Liver (tissue), 9 donors: Measurements from ENCODE around the gene ATP10D. TPM values are rescaled to one million over a fixed set of nuclear protein-coding genes. Genes with fewer than 3 reads are reported as not detected.

Source experiments
- DNase-seq: peaks from one replicate; pipeline ENCODE4 v3.0.0-alpha.2; 2017; ENCODE audit warnings: low spot score
- H3K27ac ChIP-seq, 2 donors: one replicate each; pipeline ENCODE4 v1.7.0; 2013; ENCODE audit warnings: inconsistent platforms in 2 of 2, low read length in 2 of 2, control low read depth in 1 of 2, low read depth in 1 of 2, mild to moderate bottlenecking in 1 of 2
- H3K27me3 ChIP-seq, 4 donors: one replicate each; pipeline versions ENCODE4 v1.6.1 to v1.7.0; 2013; ENCODE audit warnings: low read length in 3 of 4, inconsistent platforms in 1 of 4, mild to moderate bottlenecking in 1 of 4, moderate library complexity in 1 of 4; ENCODE audit not compliant: control insufficient read depth in 4 of 4, insufficient read depth in 4 of 4
- H3K36me3 ChIP-seq, 4 donors: one replicate each; pipeline versions ENCODE4 v1.6.1 to v1.7.0; 2013; ENCODE audit warnings: low read length in 3 of 4, mild to moderate bottlenecking in 3 of 4, low read depth in 1 of 4, moderate library complexity in 1 of 4; ENCODE audit not compliant: control insufficient read depth in 4 of 4, insufficient read depth in 3 of 4
- H3K4me1 ChIP-seq, 4 donors: one replicate each; pipeline versions ENCODE4 v1.6.1 to v1.7.0; 2013; ENCODE audit warnings: low read length in 3 of 4, mild to moderate bottlenecking in 3 of 4, moderate library complexity in 1 of 4; ENCODE audit not compliant: control insufficient read depth in 4 of 4, insufficient read depth in 4 of 4
- H3K4me3 ChIP-seq, 3 donors: one replicate each; pipeline versions ENCODE4 v1.6.1 to v1.7.0; 2013; ENCODE audit warnings: low read length in 3 of 3, control low read depth in 1 of 3, low read depth in 1 of 3, mild to moderate bottlenecking in 1 of 3
- H3K9ac ChIP-seq, 2 donors: one replicate each; pipeline ENCODE4 v1.7.0; 2013; ENCODE audit warnings: low read length in 2 of 2, mild to moderate bottlenecking in 2 of 2, moderate library complexity in 2 of 2, control low read depth in 1 of 2, low read depth in 1 of 2
- H3K9me3 ChIP-seq, 4 donors: one replicate each; pipeline versions ENCODE4 v1.6.1 to v1.7.0; 2013; ENCODE audit warnings: low read length in 3 of 4; ENCODE audit not compliant: control insufficient read depth in 4 of 4
- EGR1 ChIP-seq, 2 donors: IDR thresholded peaks; 2 replicates each; pipeline ENCODE4 v1.6.1; 2016 to 2018; ENCODE audit warnings: antibody characterized with exemption in 2 of 2, low read depth in 2 of 2
- FOXA1 ChIP-seq: IDR thresholded peaks from 2 replicates; pipeline ENCODE4 v1.6.1; 2016; ENCODE audit warnings: antibody characterized with exemption
- FOXA2 ChIP-seq: IDR thresholded peaks from 2 replicates; pipeline ENCODE4 v1.6.1; 2016; ENCODE audit warnings: antibody characterized with exemption
- GABPA ChIP-seq, 2 donors: IDR thresholded peaks in 1 of 2; conservative IDR thresholded peaks in 1 of 2; 2 replicates each; pipeline ENCODE4 v1.6.1; 2016; ENCODE audit warnings: antibody characterized with exemption in 2 of 2, mild to moderate bottlenecking in 1 of 2, moderate library complexity in 1 of 2
- HNF4A ChIP-seq, 2 donors: conservative IDR thresholded peaks; 2 replicates each; pipeline ENCODE4 v1.6.1; 2016; ENCODE audit warnings: antibody characterized with exemption in 2 of 2, mild to moderate bottlenecking in 2 of 2
- HNF4G ChIP-seq: IDR thresholded peaks from 2 replicates; pipeline ENCODE4 v1.6.1; 2016; ENCODE audit warnings: antibody characterized with exemption
- JUND ChIP-seq, 2 donors: IDR thresholded peaks; 2 replicates each; pipeline ENCODE4 v1.6.1; 2016; ENCODE audit warnings: antibody characterized with exemption in 2 of 2
- NR2F2 ChIP-seq: IDR thresholded peaks from 2 replicates; pipeline ENCODE4 v1.6.1; 2016; ENCODE audit warnings: antibody characterized with exemption
- RAD21 ChIP-seq, 2 donors: IDR thresholded peaks; 2 replicates each; pipeline ENCODE4 v1.6.1; 2016; ENCODE audit warnings: antibody characterized with exemption in 2 of 2, mild to moderate bottlenecking in 2 of 2
- RXRA ChIP-seq, 2 donors: IDR thresholded peaks; 2 replicates each; pipeline ENCODE4 v1.6.1; 2017 to 2018; ENCODE audit warnings: antibody characterized with exemption in 2 of 2, mild to moderate bottlenecking in 1 of 2
- SP1 ChIP-seq: IDR thresholded peaks from 2 replicates; pipeline ENCODE4 v1.6.1; 2018; ENCODE audit warnings: antibody characterized with exemption, mild to moderate bottlenecking
- TAF1 ChIP-seq: conservative IDR thresholded peaks from 2 replicates; pipeline ENCODE4 v1.6.1; 2016; ENCODE audit warnings: antibody characterized with exemption, mild to moderate bottlenecking
- YY1 ChIP-seq: IDR thresholded peaks from 2 replicates; pipeline ENCODE4 v1.6.1; 2016; ENCODE audit warnings: antibody characterized with exemption, mild to moderate bottlenecking
- WGBS: extraction: QIAGEN DNeasy Blood & Tissue Kit; methylation state at CpG from one replicate; pipeline ENCODE4 v1.1.7; 2013; 5-methylcytosine and 5-hydroxymethylcytosine counted together
- polyA plus RNA-seq, 2 donors: library from polyadenylated mRNA; stranded (reverse) in 1 of 2; unstranded in 1 of 2; fragments of 200-250 nt in 1 of 2; fragments of >200 nt in 1 of 2; fragmentation: Nextera tagmentation in 1 of 2; extraction: Ambion mirVana in 1 of 2; gene quantifications; one replicate each; pipeline versions ENCODE4 v1.2.1 to v1.2.3, GENCODE V29; 2013 to 2015
- total RNA-seq, 2 donors: library from RNA; depleted of rRNA; stranded (reverse); fragments of >200 nt; gene quantifications; one replicate each; pipeline ENCODE4 v1.2.3, GENCODE V29; 2014
- TF ChIP-seq, protein P1 (sequence below): IDR thresholded peaks from 2 replicates; pipeline ENCODE4 v1.6.1; 2016; ENCODE audit warnings: antibody characterized with exemption, mild to moderate bottlenecking
- TF ChIP-seq, protein P2 (sequence below): IDR thresholded peaks from 2 replicates; pipeline ENCODE4 v1.6.1; 2016; ENCODE audit warnings: antibody characterized with exemption
- TF ChIP-seq, protein P3 (sequence below): IDR thresholded peaks from 2 replicates; pipeline ENCODE4 v1.6.1; 2016; ENCODE audit warnings: antibody characterized with exemption
- TF ChIP-seq, protein P4 (sequence below): IDR thresholded peaks from 2 replicates; pipeline ENCODE4 v1.6.1; 2016; ENCODE audit warnings: antibody characterized with exemption
- TF ChIP-seq, protein P5 (sequence below): fragments of 150-350 bp; IDR thresholded peaks from 2 replicates; pipeline ENCODE4 v1.5.1; 2017; ENCODE audit warnings: improper control_type of control experiment, low read depth, low read length; ENCODE audit not compliant: missing input control
- donor health status: healthy.
- donor health status: healthy.
- donor health status: healthy.
- donor health status: healthy.
- donor health status: healthy.

Gene ATP10D
- total and polyA plus RNA-seq, 4 donors, result 4.3 to 13.6 (median 7.4) TPM

DNA sequence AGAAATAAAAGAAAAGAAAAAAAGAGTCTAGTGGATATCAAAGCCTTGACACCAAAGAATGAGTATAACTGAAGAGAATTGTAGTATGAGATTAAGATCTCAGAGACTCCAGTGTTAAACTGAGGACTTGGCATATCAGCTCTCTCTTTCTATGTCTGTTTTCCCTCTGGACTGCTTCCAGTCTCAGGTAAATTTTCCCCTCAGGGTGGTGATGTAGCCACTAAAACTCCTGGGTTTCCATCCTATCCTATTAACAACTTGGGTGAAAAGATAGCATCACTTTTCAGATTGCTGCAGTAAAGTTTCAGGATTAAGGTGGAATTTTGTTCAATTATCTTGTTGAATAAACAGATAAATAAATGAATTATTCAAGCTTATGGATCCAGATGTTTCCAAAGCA, 85.7 kb downstream of the ATP10D start:
- TF ChIP-seq FOXA2 (no peak), YY1 (no peak), RAD21 (IDR thresholded peaks at IDR 0.05) (no peak), SP1 (no peak), GABPA (IDR thresholded peaks at IDR 0.05 in 1 of 2, conservative IDR thresholded peaks at IDR 0.05 in 1 of 2) (no peak)
- TF ChIP-seq, protein P1, sequence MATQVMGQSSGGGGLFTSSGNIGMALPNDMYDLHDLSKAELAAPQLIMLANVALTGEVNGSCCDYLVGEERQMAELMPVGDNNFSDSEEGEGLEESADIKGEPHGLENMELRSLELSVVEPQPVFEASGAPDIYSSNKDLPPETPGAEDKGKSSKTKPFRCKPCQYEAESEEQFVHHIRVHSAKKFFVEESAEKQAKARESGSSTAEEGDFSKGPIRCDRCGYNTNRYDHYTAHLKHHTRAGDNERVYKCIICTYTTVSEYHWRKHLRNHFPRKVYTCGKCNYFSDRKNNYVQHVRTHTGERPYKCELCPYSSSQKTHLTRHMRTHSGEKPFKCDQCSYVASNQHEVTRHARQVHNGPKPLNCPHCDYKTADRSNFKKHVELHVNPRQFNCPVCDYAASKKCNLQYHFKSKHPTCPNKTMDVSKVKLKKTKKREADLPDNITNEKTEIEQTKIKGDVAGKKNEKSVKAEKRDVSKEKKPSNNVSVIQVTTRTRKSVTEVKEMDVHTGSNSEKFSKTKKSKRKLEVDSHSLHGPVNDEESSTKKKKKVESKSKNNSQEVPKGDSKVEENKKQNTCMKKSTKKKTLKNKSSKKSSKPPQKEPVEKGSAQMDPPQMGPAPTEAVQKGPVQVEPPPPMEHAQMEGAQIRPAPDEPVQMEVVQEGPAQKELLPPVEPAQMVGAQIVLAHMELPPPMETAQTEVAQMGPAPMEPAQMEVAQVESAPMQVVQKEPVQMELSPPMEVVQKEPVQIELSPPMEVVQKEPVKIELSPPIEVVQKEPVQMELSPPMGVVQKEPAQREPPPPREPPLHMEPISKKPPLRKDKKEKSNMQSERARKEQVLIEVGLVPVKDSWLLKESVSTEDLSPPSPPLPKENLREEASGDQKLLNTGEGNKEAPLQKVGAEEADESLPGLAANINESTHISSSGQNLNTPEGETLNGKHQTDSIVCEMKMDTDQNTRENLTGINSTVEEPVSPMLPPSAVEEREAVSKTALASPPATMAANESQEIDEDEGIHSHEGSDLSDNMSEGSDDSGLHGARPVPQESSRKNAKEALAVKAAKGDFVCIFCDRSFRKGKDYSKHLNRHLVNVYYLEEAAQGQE, result no peak
- TF ChIP-seq, protein P2, sequence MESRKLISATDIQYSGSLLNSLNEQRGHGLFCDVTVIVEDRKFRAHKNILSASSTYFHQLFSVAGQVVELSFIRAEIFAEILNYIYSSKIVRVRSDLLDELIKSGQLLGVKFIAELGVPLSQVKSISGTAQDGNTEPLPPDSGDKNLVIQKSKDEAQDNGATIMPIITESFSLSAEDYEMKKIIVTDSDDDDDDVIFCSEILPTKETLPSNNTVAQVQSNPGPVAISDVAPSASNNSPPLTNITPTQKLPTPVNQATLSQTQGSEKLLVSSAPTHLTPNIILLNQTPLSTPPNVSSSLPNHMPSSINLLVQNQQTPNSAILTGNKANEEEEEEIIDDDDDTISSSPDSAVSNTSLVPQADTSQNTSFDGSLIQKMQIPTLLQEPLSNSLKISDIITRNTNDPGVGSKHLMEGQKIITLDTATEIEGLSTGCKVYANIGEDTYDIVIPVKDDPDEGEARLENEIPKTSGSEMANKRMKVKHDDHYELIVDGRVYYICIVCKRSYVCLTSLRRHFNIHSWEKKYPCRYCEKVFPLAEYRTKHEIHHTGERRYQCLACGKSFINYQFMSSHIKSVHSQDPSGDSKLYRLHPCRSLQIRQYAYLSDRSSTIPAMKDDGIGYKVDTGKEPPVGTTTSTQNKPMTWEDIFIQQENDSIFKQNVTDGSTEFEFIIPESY, result no peak
- TF ChIP-seq, protein P3, sequence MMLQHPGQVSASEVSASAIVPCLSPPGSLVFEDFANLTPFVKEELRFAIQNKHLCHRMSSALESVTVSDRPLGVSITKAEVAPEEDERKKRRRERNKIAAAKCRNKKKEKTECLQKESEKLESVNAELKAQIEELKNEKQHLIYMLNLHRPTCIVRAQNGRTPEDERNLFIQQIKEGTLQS, result no peak
- Histone ChIP-seq H3K27ac (no peak overlapping the region), H3K4me3 (no peak overlapping the region), H3K9me3 (no peaks in the 10 kb centered on the region), H3K9ac (no peak overlapping the region), H3K27me3 (no peaks in the 10 kb centered on the region), H3K4me1 (peaks cover 0 to 6% (median 2%) of the 10 kb centered on the region in 4 donors), H3K36me3 (peaks cover 1 to 21% (median 12%) of the 10 kb centered on the region in 4 donors)
- no peak for DNase-seq

DNA sequence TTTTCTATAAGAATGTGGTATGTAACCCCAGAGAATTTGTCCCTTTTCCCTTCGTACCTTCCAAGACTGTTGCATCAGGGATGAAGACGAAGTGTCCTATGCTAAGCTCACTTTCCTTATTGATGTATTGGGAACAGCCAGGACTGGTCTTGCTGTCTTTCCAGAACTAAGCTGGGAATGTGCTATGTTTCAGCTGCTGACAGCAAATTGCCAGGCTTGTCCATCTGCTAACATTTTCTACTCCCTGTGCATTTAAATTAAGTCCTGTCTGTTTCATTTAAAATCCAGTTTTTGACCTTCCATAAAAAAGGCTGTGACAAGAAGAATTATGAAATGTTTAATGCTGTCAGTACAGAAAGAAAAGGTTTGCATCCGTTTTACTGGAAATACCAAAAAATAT, 87.9 kb downstream of the ATP10D start:
- TF ChIP-seq, protein P1, result no peak
- TF ChIP-seq JUND (IDR thresholded peaks at IDR 0.05) (no peak), YY1 (no peak), GABPA (IDR thresholded peaks at IDR 0.05 in 1 of 2, conservative IDR thresholded peaks at IDR 0.05 in 1 of 2) (no peak), TAF1 (no peak), SP1 (no peak), FOXA1 (no peak), HNF4G (no peak), EGR1 (IDR thresholded peaks at IDR 0.05; ENCODE audit: low read depth in 2 of 2) (no peak), HNF4A (conservative IDR thresholded peaks at IDR 0.05) (no peak), NR2F2 (no peak), RXRA (IDR thresholded peaks at IDR 0.05) (no peak), FOXA2 (no peak), RAD21 (IDR thresholded peaks at IDR 0.05) (no peak)
- TF ChIP-seq, protein P3, result no peak
- TF ChIP-seq, protein P4, sequence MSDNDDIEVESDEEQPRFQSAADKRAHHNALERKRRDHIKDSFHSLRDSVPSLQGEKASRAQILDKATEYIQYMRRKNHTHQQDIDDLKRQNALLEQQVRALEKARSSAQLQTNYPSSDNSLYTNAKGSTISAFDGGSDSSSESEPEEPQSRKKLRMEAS, result no peak
- TF ChIP-seq, protein P2, result no peak
- TF ChIP-seq, protein P5, sequence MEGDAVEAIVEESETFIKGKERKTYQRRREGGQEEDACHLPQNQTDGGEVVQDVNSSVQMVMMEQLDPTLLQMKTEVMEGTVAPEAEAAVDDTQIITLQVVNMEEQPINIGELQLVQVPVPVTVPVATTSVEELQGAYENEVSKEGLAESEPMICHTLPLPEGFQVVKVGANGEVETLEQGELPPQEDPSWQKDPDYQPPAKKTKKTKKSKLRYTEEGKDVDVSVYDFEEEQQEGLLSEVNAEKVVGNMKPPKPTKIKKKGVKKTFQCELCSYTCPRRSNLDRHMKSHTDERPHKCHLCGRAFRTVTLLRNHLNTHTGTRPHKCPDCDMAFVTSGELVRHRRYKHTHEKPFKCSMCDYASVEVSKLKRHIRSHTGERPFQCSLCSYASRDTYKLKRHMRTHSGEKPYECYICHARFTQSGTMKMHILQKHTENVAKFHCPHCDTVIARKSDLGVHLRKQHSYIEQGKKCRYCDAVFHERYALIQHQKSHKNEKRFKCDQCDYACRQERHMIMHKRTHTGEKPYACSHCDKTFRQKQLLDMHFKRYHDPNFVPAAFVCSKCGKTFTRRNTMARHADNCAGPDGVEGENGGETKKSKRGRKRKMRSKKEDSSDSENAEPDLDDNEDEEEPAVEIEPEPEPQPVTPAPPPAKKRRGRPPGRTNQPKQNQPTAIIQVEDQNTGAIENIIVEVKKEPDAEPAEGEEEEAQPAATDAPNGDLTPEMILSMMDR, result no peak
- Histone ChIP-seq H3K9ac (no peak overlapping the region), H3K9me3 (no peaks in the 10 kb centered on the region), H3K27me3 (no peaks in the 10 kb centered on the region), H3K27ac (no peak overlapping the region), H3K4me3 (no peak overlapping the region), H3K36me3 (peaks cover 1 to 27% (median 16%) of the 10 kb centered on the region in 4 donors), H3K4me1 (no peaks in the 10 kb centered on the region)
- DNase-seq, result no peak
- 99% methylated on average over 3 of the region's 3 CpGs for WGBS
